ENCODE results near the gene CASP10. TPM values are rescaled to one million over a fixed set of nuclear protein-coding genes. Genes with fewer than 3 reads are reported as not detected.
"Not testable (repeated sequence)": the region's sequence is repeated elsewhere in the genome, so short reads cannot be mapped to it uniquely, and the experiment has no call there.

Gene CASP10
- total RNA-seq, 1 donor from 2014 or later = 38.6 TPM

DNA sequence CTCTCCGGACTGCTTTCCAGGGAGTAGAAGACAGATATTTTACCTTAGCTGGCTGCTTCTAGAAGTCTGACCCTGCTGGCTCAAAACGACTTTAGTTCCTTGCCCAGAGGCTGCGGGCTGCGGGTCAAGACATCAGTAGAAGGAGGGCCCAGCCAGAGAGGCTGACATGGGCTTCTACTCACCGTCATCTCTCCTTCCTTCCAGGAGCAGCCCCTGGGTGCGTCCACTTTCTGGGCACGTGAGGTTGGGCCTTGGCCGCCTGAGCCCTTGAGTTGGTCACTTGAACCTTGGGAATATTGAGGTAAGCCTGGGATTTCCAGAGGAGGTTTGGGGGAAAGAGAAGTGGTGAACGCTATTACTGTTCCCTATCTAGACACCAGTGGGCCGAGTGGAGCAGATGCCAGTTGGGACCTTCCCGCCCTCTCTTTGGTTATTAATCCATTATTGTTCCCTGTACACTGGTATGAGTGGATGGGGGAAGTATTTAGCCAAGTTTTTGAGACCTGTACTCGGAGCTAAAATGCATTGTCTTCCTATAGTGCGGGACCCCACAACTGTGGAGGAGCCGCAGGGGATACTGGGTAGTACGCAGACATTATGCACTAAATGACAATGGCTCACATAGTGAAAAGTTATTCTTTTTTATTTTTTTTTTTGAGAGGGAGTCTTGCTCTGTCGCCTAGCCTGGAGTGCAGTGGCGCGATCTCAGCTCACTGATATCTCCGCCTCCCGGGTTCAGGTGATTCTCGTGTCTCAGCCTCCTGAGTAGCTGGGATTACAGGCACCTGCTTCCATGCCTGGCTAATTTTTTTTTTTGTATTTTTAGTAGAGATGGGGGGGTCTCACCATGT is 51.1 kb downstream of the CASP10 start:
- Mint-ChIP-seq H3K27ac (ENCODE audit: unreplicated experiment) (no peak overlapping the region), H3K36me3 (ENCODE audit: low read depth, unreplicated experiment) (no peaks in the 10 kb centered on the region), H3K9me3 (ENCODE audit: unreplicated experiment) (no peaks in the 10 kb centered on the region), H3K27me3 (ENCODE audit: unreplicated experiment) (no peaks in the 10 kb centered on the region), H3K4me1 (ENCODE audit: unreplicated experiment) (peaks cover 21% of the 10 kb centered on the region), H3K4me3 (ENCODE audit: unreplicated experiment) (no peak overlapping the region)
- DNase-seq (ENCODE audit: low spot score) = no peak
- TF ChIP-seq, protein P1, sequence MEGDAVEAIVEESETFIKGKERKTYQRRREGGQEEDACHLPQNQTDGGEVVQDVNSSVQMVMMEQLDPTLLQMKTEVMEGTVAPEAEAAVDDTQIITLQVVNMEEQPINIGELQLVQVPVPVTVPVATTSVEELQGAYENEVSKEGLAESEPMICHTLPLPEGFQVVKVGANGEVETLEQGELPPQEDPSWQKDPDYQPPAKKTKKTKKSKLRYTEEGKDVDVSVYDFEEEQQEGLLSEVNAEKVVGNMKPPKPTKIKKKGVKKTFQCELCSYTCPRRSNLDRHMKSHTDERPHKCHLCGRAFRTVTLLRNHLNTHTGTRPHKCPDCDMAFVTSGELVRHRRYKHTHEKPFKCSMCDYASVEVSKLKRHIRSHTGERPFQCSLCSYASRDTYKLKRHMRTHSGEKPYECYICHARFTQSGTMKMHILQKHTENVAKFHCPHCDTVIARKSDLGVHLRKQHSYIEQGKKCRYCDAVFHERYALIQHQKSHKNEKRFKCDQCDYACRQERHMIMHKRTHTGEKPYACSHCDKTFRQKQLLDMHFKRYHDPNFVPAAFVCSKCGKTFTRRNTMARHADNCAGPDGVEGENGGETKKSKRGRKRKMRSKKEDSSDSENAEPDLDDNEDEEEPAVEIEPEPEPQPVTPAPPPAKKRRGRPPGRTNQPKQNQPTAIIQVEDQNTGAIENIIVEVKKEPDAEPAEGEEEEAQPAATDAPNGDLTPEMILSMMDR (IDR thresholded peaks at IDR 0.05; ENCODE audit: unreplicated experiment) = no peak

DNA sequence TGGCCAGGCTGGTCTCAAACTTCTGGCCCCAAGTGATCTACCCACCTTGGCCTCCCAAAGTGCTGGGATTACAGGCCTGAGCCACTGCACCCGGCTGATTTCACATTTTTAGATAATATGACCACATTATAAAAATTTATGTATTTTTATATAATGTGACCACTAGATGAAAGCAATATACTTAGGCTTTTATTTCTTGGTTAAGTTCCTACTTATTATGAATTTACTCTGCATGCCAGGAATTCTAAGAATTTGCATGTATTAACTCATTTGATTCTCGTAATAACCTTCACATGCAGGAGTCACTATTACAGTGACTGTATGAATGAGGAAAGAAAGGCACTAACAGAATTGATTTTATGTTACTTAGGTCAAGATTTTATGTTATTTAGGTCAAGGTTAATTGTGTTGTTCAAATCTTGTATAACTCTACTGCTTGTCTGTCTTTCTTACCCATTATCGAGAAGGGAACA is 51.8 kb downstream of the CASP10 start:
- Mint-ChIP-seq H3K9me3 (ENCODE audit: unreplicated experiment) (no peaks in the 10 kb centered on the region), H3K36me3 (ENCODE audit: low read depth, unreplicated experiment) (no peaks in the 10 kb centered on the region), H3K27me3 (ENCODE audit: unreplicated experiment) (no peaks in the 10 kb centered on the region), H3K4me3 (ENCODE audit: unreplicated experiment) (no peak overlapping the region), H3K27ac (ENCODE audit: unreplicated experiment) (no peak overlapping the region), H3K4me1 (ENCODE audit: unreplicated experiment) (peaks cover 20% of the 10 kb centered on the region)
- no peak for DNase-seq (ENCODE audit: low spot score)
- TF ChIP-seq, protein P1 (IDR thresholded peaks at IDR 0.05; ENCODE audit: unreplicated experiment) = no peak

DNA sequence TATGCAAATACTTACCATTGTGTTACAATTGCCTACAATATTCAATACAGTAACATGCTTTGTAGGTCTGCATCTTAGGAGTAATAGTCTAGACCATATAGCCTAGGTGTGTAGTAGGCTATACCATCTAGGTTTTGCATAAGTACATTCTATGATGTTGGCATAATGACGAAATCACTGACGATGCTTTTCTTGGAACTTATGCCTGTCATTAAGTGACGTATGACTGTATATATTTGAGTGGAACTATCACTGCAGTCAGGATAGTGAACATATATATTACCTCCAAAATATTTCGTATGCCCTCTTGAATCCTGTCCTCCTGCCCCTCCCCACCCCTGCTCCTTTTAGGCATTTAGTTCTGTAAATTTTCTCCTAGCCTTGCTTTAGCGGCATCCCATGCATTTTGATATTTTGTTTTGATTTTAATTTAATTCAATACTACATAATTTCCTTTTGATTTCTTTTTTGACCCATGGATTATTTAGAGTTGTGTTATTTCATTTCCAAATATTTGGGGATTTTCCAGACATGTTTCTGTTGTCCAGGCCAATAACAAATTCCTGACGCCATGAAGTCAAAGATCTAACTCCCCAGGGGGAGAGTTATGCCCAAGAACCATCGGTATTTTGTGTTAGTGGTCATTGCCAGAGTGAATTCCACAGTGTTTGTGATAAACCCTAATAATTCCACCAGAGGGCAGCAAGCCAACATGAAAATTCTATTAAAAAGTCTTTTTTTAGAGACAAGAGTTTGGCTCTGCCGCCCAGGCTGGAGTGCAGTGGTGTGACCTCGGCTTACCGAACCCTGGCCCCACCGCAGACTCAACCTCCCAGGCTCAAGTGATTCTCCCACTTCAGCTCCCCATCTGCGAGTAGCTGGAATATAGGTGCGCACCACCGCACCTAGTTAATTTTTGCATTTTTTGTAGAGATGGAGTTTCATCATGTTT is 53.2 kb downstream of the CASP10 start:
- H3K4me1 Mint-ChIP-seq (ENCODE audit: unreplicated experiment) = peaks cover 20% of the 10 kb centered on the region
- peak overlapping the region; percentile 58 for H3K27ac Mint-ChIP-seq (ENCODE audit: unreplicated experiment)
- no peak overlapping the region for H3K4me3 Mint-ChIP-seq (ENCODE audit: unreplicated experiment)
- no peaks in the 10 kb centered on the region for H3K9me3 Mint-ChIP-seq (ENCODE audit: unreplicated experiment)
- H3K36me3 Mint-ChIP-seq (ENCODE audit: low read depth, unreplicated experiment) = no peaks in the 10 kb centered on the region
- TF ChIP-seq, protein P1 (IDR thresholded peaks at IDR 0.05; ENCODE audit: unreplicated experiment) = peak; percentile 82
- peak; percentile 46 for DNase-seq (ENCODE audit: low spot score)
- no peaks in the 10 kb centered on the region for H3K27me3 Mint-ChIP-seq (ENCODE audit: unreplicated experiment)

DNA sequence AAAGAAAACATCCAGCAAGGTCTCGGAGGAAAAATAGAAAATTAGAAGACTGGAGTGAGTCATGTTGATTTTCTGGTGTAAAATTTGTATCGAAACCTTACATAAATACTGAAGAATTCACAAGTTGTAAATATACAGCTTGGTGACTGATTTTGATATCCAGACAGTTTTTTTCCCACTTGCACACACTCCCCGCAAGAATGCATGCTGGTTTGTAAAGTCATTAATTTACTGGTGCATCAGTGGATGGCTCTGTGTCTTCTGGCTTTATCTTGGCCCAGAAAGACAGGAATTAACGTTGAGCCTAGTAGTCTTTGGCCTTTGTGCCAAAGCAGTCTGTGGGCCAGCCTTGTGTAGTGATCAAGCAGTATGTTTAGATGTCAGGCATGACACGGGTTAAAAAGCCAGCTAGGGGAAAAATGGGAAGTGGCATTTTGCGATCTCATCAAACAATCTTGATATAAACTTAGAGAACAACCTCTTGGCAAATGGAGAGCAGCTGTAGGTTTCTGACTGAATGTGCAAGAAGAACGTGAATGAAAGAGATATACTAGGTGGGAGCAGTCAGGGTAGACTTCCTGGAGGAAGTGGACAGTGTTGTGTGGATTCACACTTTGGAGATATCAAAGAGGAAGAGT is 54.7 kb downstream of the CASP10 start:
- Mint-ChIP-seq H3K9me3 (ENCODE audit: unreplicated experiment) (no peaks in the 10 kb centered on the region), H3K36me3 (ENCODE audit: low read depth, unreplicated experiment) (no peaks in the 10 kb centered on the region), H3K27me3 (ENCODE audit: unreplicated experiment) (no peaks in the 10 kb centered on the region), H3K27ac (ENCODE audit: unreplicated experiment) (peak overlapping the region; percentile 65), H3K4me1 (ENCODE audit: unreplicated experiment) (peaks cover 11% of the 10 kb centered on the region), H3K4me3 (ENCODE audit: unreplicated experiment) (no peak overlapping the region)
- no peak for DNase-seq (ENCODE audit: low spot score)
- TF ChIP-seq, protein P1 (IDR thresholded peaks at IDR 0.05; ENCODE audit: unreplicated experiment) = no peak

DNA sequence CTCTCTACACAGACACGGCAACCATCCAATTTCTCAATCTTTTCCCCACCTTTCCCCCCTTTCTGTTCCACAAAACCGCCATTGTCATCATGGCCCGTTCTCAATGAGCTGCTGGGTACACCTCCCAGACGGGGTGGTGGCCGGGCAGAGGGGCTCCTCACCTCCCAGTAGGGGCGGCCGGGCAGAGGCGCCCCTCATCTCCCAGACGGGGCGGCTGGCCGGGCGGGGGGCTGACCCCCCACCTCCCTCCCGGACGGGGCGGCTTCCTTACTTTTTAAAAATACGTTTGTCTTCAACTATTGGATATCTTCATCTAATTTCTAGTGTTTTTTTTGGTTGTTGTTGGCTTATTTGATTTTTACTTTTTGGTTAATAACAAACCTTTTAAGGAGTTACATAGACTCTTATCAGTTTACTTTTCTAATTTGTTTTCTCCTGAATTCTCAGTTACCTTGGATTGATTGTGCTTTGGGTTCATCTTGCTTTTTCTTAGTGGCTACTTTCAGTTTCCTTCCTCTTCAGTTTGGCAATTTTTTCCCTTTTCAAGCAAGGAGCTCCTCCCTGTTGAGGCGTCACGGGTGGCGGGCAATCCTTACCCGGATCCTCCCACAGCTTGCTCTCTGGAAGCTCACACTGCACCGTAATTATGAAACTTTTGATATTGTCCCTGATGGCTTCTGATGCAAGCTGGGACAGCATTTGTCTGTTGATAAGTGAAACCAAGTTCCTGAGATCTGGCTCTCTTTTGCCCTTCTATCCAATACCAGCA is 56.4 kb downstream of the CASP10 start:
- H3K4me3 Mint-ChIP-seq (ENCODE audit: unreplicated experiment); H3K27ac Mint-ChIP-seq (ENCODE audit: unreplicated experiment); H3K27me3 Mint-ChIP-seq (ENCODE audit: unreplicated experiment); H3K9me3 Mint-ChIP-seq (ENCODE audit: unreplicated experiment); H3K36me3 Mint-ChIP-seq (ENCODE audit: low read depth, unreplicated experiment); DNase-seq (ENCODE audit: low spot score): not testable (repeated sequence)
- H3K4me1 Mint-ChIP-seq (ENCODE audit: unreplicated experiment) = peaks cover 11% of the 10 kb centered on the region

All from endothelial cell (in vitro differentiated cells).